ENCODE measurements around the gene KIF24.

The KIF24 gene

GRCh38 chr9:34349324-34349723 lies 20.3 kb upstream of the KIF24 start:
- TF ChIP-seq, protein P1, sequence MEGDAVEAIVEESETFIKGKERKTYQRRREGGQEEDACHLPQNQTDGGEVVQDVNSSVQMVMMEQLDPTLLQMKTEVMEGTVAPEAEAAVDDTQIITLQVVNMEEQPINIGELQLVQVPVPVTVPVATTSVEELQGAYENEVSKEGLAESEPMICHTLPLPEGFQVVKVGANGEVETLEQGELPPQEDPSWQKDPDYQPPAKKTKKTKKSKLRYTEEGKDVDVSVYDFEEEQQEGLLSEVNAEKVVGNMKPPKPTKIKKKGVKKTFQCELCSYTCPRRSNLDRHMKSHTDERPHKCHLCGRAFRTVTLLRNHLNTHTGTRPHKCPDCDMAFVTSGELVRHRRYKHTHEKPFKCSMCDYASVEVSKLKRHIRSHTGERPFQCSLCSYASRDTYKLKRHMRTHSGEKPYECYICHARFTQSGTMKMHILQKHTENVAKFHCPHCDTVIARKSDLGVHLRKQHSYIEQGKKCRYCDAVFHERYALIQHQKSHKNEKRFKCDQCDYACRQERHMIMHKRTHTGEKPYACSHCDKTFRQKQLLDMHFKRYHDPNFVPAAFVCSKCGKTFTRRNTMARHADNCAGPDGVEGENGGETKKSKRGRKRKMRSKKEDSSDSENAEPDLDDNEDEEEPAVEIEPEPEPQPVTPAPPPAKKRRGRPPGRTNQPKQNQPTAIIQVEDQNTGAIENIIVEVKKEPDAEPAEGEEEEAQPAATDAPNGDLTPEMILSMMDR (IDR thresholded peaks at IDR 0.05; ENCODE audit: low read depth, low read length) = no peak

DNA sequence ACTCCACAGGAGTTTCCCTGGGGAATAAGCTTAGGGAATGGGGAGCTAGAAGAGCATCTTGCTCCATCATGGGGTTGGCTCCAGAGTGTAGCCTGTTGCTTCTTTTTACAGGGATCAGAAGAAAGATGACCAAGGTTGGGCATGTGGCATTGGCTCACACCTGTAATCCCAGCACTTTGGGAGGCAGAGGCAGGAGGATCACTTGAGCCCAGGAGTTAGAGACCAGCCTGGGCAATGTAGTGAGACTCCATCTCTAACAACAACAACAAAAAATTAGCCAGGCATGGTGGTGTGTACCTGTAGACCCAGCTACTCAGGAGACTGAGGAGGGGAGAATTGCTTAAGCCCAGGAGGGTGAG lies 18.7 kb upstream of the KIF24 start:
- TF ChIP-seq, protein P1 (IDR thresholded peaks at IDR 0.05; ENCODE audit: low read depth, low read length) = no peak
- H3K4me3 ChIP-seq (ENCODE audit: low read depth, low read length) = no peak overlapping the region

More at GRCh38 chr9:34349324-34349723, 20.3 kb upstream of the KIF24 start:
- H3K4me3 ChIP-seq (ENCODE audit: low read depth, low read length) = no peak overlapping the region

DNA sequence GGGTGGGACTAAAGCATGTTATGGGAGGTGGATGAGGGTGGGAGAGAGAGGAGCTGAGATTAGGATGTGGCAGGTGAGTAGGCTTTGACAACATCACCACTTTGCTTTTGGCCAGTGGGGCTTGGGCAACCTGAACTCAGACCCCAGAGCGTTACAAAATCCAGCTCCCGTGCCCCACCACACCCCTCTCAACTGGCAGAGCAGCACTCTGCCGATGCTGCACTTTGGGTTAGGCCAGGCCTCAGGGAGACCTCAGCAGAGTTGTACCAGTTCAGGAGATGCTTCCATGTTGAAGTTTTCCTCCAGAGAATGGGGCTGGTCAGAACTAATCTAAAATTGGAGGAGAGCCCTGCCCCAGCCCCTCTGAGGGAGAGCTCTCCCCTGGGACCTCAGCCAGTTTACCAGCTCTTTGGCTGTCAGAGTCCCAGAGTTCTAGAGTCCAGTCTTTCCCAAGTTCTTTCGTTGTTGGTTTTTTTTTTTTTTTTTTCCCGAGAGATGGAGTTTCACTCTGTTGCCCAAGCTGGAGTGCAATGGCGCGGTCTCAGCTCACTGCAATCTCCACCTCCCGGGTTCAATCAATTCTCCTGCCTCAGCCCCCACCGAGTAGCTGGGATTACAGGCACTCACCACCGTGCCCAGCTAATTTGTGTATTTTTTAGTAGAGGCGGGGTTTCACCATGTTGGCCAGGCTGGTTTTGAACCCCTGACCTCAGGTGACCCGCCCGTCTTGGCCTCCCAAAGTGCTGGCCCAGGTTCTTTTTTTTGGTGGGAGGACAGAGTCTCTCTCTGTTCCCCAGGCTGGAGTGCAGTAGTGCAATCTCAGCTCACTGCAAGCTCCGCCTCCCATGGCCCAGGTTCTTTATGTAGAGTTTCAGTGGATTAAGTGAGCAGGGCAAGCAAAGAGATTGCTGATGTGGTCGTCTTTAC lies 18.1 kb upstream of the KIF24 start:
- TF ChIP-seq, protein P1 (IDR thresholded peaks at IDR 0.05; ENCODE audit: low read depth, low read length) = no peak
- no peak overlapping the region for H3K4me3 ChIP-seq (ENCODE audit: low read depth, low read length)

- TF ChIP-seq, protein P1 (IDR thresholded peaks at IDR 0.05; ENCODE audit: low read depth, low read length) = no peak
- no peak overlapping the region for H3K4me3 ChIP-seq (ENCODE audit: low read depth, low read length)
These were observed 14.5 kb upstream of the KIF24 start for GRCh38 chr9:34343605-34344004.

GRCh38 chr9:34343090-34343489 lies 14.0 kb upstream of the KIF24 start:
- no peak overlapping the region for H3K4me3 ChIP-seq (ENCODE audit: low read depth, low read length)
- TF ChIP-seq, protein P1 (IDR thresholded peaks at IDR 0.05; ENCODE audit: low read depth, low read length) = no peak

DNA sequence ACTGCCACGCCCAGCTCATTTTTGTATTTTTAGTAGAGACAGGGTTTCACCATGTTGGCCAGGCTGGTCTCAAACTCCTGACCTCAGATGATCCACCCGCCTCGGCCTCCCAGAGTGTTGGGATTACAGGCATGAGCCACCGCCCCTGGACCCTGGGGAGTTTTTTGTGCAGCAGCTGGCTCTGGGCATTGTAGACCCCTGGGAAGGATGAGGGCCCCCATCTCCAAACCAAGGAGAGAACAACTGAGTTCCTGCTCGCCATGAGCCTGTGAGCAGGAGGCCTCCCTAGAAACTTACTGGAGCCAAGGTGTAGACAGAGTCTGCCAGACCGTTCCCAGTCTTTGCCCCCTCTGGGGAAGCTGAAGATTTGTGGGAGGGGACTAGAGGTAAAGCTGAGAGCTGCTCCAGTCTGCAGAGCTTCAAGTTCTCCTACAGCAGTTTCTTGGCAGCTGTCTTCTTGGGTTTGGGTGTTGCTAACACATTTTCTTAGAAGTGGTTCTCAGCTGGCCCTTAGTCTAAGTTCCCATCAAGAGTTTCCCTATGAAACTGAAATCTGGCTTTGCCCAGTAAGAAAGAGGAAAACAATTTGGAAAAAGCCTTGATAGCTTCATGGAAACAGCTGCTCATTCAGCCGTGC lies 12.7 kb upstream of the KIF24 start:
- TF ChIP-seq, protein P1 (IDR thresholded peaks at IDR 0.05; ENCODE audit: low read depth, low read length) = no peak
- H3K4me3 ChIP-seq (ENCODE audit: low read depth, low read length) = no peak overlapping the region

Measured in WI38 (cell line).